Left lung (tissue), 10 donors: ENCODE measurements around the gene TSPYL4. TPM values are rescaled to one million over a fixed set of nuclear protein-coding genes. Genes with fewer than 3 reads are reported as not detected.
A peak's percentile ranks its signal among the peaks of the same experiment; 100 is the strongest.

Source experiments
- ATAC-seq: fragments of 200-7000 bp; cut with Tn5 transposase; one replicate; pipeline ENCODE4 v1.9.1; 2020; ENCODE audit warnings: moderate library complexity
- DNase-seq, 4 donors: peaks; one replicate each; pipeline ENCODE4 v3.0.0-alpha.2; 2013 to 2020
- H3K27ac ChIP-seq, 2 donors: fragments of 200-600 bp; sonication (generic) in 1 of 2; one replicate each; pipeline versions ENCODE4 v1.5.0 to v1.8.0; 2020 to 2021
- H3K27me3 ChIP-seq, 2 donors: fragments of 200-600 bp; sonication (generic) in 1 of 2; one replicate each; pipeline versions ENCODE4 v1.5.0 to v1.8.0; 2020 to 2021
- H3K36me3 ChIP-seq, 2 donors: fragments of 200-600 bp; sonication (generic) in 1 of 2; one replicate each; pipeline versions ENCODE4 v1.5.0 to v1.8.0; 2020 to 2021
- H3K4me1 ChIP-seq, 2 donors: fragments of 200-600 bp; one replicate each; pipeline ENCODE4 v1.8.0; 2021
- H3K4me3 ChIP-seq, 2 donors: fragments of 200-600 bp; sonication (generic) in 1 of 2; one replicate each; pipeline versions ENCODE4 v1.5.0 to v1.8.0; 2020 to 2021; ENCODE audit warnings: mild to moderate bottlenecking in 1 of 2
- H3K9me3 ChIP-seq, 2 donors: fragments of 200-600 bp; sonication (generic) in 1 of 2; one replicate each; pipeline versions ENCODE4 v1.5.0 to v1.8.0; 2020 to 2021
- intact Hi-C, 2 donors: fragments of 100-400 bp; cut with DNase I; formaldehyde crosslinking; loops; one replicate each; pipeline versions ENCODE4 v1.11.2 to v1.14.2; 2022
- polyA plus RNA-seq, 6 donors: library from polyadenylated mRNA; unstranded; fragments of 120-200 nt; gene quantifications; one replicate each; pipeline ENCODE4 v1.2.1, GENCODE V29; 2013; ENCODE audit not compliant: insufficient read length in 6 of 6
- total RNA-seq, 2 donors: library from RNA; stranded (reverse); fragmentation: NEBNext Ultra II Directional; extraction: Animal tissue kit (Norgen Biotek cat#: 25700); gene quantifications; one replicate each; pipeline ENCODE4 v1.2.1, GENCODE V29; 2021
- TF ChIP-seq, protein P1 (sequence below), 2 donors: fragments of 200-600 bp; sonication (generic) in 1 of 2; IDR thresholded peaks; one replicate each; pipeline versions ENCODE4 v1.5.0 to v1.8.0; 2021; ENCODE audit warnings: antibody characterized with exemption in 2 of 2
- donor health status: DM: no; HTN: yes; CAD: no.
- donor health status: DM: no; HTN: no; CAD: no.

The TSPYL4 gene
- total and polyA plus RNA-seq, 8 donors, result 10.2 to 53.8 (median 48.8) TPM

DNA sequence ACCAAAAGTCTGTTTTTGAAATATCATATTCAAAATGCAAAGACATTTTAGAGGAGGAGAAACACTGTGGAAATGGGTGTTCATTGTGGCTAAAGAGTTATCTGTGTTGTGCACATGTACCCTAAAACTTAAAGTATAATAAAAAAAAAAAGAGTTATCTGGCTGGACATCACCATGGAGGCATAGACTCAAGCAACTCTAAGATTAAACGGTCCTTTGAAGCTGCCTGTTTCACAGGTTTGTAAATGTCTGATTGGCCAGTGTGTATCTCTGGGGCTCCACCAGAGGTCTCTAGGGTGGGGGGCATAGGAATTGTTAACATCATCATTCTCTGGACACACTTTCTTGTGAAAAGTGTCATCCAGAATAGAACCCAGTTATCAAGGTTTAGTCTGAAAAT is 39.2 kb downstream of the TSPYL4 start:
- no peak overlapping the region for H3K4me3 ChIP-seq
- peaks cover 0 to 4% of the 10 kb centered on the region in 2 donors for H3K36me3 ChIP-seq
- H3K27ac ChIP-seq, result no peak overlapping the region
- ATAC-seq (no peak), DNase-seq (no peak)
- H3K4me1 ChIP-seq, result no peaks in the 10 kb centered on the region
- no peaks in the 10 kb centered on the region for H3K27me3 ChIP-seq
- TF ChIP-seq, protein P1, sequence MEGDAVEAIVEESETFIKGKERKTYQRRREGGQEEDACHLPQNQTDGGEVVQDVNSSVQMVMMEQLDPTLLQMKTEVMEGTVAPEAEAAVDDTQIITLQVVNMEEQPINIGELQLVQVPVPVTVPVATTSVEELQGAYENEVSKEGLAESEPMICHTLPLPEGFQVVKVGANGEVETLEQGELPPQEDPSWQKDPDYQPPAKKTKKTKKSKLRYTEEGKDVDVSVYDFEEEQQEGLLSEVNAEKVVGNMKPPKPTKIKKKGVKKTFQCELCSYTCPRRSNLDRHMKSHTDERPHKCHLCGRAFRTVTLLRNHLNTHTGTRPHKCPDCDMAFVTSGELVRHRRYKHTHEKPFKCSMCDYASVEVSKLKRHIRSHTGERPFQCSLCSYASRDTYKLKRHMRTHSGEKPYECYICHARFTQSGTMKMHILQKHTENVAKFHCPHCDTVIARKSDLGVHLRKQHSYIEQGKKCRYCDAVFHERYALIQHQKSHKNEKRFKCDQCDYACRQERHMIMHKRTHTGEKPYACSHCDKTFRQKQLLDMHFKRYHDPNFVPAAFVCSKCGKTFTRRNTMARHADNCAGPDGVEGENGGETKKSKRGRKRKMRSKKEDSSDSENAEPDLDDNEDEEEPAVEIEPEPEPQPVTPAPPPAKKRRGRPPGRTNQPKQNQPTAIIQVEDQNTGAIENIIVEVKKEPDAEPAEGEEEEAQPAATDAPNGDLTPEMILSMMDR (IDR thresholded peaks at IDR 0.05), result no peak
- no peaks in the 10 kb centered on the region for H3K9me3 ChIP-seq
- intact Hi-C loops, result no loop called here

DNA sequence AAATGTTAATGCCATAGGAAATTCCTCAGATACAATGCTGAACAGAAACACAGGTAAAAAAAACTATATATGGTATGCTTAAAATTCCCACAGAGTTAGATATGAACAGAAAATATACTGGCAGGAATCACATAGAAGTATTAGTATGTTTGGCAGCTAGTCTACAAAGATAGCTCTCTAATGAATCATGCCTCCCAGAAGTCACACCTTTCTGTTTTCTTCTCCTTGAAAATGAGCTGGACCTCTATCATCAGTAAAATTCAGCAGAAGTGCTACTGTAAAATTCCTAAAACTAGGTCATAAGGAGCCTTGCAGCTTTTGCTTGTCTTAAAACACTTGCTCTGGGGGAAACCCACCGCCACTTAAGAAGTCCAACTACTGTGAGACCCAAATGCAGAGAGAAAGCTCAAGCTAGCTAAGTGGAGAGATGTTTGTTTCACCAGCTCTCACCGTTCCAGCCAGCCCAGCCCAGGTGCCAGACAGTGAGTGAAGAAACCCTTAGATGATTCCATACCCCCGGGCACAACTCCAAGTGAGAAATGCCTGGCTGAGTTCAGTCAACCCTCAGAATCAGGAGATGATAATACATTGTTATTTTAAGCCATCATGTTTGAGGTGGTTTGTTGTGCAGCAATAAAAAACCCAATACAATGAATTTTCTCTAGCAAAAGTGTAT is 43.0 kb downstream of the TSPYL4 start:
- Histone ChIP-seq H3K27me3 (no peaks in the 10 kb centered on the region), H3K4me3 (no peak overlapping the region), H3K9me3 (no peaks in the 10 kb centered on the region), H3K27ac (no peak overlapping the region), H3K36me3 (peaks cover 0 to 4% of the 10 kb centered on the region in 2 donors), H3K4me1 (peaks cover 0 to 4% of the 10 kb centered on the region in 2 donors)
- TF ChIP-seq, protein P1 (IDR thresholded peaks at IDR 0.05), result no peak
- intact Hi-C loops, result no loop called here
- DNase-seq (peak in 2 of 4 donors; percentile 42 to 55), ATAC-seq (peak; percentile 78)

DNA sequence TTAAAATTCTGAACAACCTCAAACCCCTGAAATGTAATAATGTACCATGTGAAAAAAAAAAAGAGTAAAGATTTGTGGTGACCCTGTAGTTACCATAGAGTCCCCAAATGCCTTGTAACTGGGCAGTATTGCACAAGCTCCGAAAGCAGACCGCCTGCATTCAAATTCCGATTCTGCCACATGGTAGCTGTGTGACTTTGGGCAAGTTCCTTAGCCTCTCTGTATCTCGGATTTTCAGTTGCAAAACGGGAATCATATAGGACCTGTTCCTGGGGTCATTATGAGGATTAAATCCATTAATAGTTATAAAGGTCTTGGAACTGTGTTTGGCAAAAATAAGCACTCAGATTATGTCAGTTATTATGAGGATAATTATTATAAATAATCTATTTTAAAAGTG is 43.6 kb downstream of the TSPYL4 start:
- Histone ChIP-seq H3K4me3 (no peak overlapping the region), H3K9me3 (no peaks in the 10 kb centered on the region), H3K4me1 (peaks cover 0 to 4% of the 10 kb centered on the region in 2 donors), H3K27me3 (no peaks in the 10 kb centered on the region), H3K27ac (no peak overlapping the region), H3K36me3 (peaks cover 0 to 4% of the 10 kb centered on the region in 2 donors)
- intact Hi-C loops, result no loop called here
- no peak for ATAC-seq
- TF ChIP-seq, protein P1 (IDR thresholded peaks at IDR 0.05), result no peak
- DNase-seq, result no peak

DNA sequence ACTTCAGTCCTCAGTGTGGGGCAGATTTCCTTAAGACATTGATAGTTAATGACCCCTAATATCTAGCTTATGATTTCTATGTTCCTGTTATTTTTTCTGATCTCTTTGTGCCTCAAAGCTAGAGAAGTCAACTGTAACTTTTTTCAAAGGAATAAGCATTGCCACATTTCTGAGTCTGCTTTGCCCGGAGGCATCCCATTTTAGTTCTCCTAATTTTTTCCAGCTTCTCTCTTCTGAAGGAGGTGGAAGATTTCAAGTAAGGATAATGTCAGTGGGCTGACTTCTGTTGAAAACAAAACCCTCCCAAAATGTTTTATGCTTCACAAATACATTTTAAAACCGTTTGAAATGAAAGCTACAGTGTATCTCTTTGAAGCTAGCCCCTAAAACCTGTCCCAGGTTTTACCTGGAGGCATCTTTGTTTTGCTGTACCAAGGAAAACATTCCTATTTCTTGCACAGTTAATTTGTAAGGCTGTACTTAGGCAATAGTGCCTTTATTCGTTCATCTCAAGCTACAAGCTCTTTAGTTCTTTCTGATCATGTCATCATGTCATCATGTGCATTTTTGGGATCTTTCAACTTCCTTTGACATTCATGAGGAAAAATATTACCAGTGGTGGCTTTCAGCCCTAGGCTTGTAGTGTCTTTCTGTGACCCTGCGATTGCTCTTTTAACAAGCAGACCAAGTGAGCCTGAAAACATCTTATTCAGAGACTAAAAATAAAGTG is 45.7 kb downstream of the TSPYL4 start:
- Histone ChIP-seq H3K27ac (no peak overlapping the region), H3K36me3 (peaks cover 0 to 1% of the 10 kb centered on the region in 2 donors), H3K9me3 (no peaks in the 10 kb centered on the region), H3K27me3 (no peaks in the 10 kb centered on the region), H3K4me3 (no peak overlapping the region), H3K4me1 (peaks cover 0 to 4% of the 10 kb centered on the region in 2 donors)
- TF ChIP-seq, protein P1 (IDR thresholded peaks at IDR 0.05), result no peak
- ATAC-seq, result no peak
- intact Hi-C loops, result no loop called here
- no peak for DNase-seq

DNA sequence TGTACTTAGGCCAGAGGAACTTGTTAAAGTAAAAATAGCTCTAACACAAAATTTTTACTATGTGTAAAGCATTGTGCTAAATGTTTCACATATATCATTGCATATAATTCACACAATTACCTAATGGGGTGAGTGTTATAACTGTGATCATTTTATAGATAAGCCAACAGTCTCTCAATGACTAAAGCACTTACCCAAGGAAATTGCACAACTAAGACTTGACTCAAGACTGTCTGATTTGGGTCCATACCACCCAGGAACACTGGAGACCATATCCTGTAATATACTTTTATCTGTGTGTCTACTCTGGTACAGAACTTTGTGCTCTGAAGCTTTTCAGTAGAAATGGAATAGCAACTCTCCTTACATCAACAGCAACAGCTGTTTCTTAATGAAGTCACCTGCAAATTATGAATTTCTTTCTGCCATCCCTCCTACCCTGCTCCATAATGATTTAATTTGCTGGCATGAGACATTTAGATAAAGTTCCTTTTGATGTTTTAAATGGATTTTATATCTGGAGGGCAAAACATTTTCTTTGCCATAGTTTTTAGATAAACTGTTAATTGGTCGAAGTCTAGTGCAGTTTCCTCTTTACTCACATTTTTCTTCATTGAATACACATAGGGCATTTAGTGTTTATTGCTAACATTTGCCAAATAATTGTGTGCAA is 47.5 kb downstream of the TSPYL4 start:
- intact Hi-C loops, result no loop called here
- peak; percentile 34 for ATAC-seq
- Histone ChIP-seq H3K36me3 (no peaks in the 10 kb centered on the region), H3K9me3 (no peaks in the 10 kb centered on the region), H3K4me1 (peaks cover 0 to 4% of the 10 kb centered on the region in 2 donors), H3K4me3 (no peak overlapping the region), H3K27ac (peak overlapping the region in 1 of 2 donors; percentile 15), H3K27me3 (no peaks in the 10 kb centered on the region)
- TF ChIP-seq, protein P1 (IDR thresholded peaks at IDR 0.05), result no peak
- no peak for DNase-seq
